ENCODE results near the gene NFS1. TPM values are rescaled to one million over a fixed set of nuclear protein-coding genes. Genes with fewer than 3 reads are reported as not detected.
"Not testable (repeated sequence)": the region's sequence is repeated elsewhere in the genome, so short reads cannot be mapped to it uniquely, and the experiment has no call there.

NFS1 gene
- 23.1 TPM for polyA plus RNA-seq (2013, experiment 1 of 2; ENCODE audit: insufficient read length)
- 25.2 TPM for polyA plus RNA-seq (2013, experiment 2 of 2; ENCODE audit: insufficient read length)

DNA sequence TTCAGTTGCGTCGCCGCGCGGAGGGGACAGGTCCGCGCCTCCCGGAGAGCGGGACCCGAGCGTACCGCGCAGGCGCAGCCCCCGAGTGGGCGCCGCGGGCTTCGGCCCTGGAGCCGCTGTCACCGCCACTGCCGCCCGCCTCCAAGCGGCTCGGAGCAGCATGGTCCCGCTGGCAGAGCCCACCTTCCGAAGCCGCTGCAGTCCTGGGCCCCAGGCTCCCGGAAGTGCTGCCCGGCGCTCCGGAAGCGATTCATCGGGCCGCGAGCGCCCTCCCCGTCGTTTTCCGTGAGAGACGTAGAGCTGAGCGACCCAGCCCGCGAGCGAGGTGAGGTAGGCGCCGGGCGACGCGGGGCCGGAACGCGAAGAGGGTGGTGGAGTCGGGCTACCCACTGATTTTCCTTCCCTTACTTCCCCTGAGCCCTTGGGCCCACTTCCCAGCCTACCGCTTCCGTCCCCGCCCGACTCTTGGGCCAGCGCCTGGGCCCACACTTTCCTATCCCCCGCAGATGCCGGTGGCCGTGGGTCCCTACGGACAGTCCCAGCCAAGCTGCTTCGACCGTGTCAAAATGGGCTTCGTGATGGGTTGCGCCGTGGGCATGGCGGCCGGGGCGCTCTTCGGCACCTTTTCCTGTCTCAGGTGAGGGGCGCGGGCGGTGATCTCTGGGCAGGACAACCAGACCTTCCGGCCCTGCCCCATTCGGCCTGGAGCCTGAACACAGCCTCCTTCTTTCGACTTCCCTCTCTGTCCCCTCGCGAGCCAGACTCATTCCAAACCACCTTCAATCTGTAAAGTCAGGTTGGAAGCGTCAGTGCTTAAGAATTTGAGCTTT, at the start of gene NFS1, which contains the start of gene ROMO1:
Gene NFS1 (minus strand): TSS at position 226 of the 830 bp plus-strand sequence. CDS start 64 bp downstream, at position 162.
Gene ROMO1 (plus strand): TSS at position 279 of the 830 bp plus-strand sequence. CDS start 228 bp downstream, at position 507.
- DNase-seq, result peak; percentile 81

DNA sequence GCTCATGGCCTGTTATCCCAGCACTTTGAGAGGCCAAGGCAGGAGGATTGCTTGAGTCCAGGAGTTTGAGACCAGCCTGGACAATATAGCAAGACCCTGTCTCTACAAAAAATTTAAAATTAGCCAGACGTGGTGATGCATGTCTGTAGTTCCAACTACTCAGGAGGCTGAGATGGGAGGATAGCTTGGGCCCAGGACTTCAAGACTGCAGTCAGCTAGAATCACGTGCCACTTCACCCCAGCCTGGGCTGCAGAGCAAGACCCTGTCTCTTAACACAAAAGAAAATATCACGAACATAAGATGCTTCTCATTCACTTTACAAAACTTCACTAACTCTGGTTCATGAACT, 45.3 kb upstream of the NFS1 start:
- DNase-seq, result not testable (repeated sequence)

GRCh38 chr20:35743693-35744491, 44.7 kb upstream of the NFS1 start:
- no peak for DNase-seq

DNA sequence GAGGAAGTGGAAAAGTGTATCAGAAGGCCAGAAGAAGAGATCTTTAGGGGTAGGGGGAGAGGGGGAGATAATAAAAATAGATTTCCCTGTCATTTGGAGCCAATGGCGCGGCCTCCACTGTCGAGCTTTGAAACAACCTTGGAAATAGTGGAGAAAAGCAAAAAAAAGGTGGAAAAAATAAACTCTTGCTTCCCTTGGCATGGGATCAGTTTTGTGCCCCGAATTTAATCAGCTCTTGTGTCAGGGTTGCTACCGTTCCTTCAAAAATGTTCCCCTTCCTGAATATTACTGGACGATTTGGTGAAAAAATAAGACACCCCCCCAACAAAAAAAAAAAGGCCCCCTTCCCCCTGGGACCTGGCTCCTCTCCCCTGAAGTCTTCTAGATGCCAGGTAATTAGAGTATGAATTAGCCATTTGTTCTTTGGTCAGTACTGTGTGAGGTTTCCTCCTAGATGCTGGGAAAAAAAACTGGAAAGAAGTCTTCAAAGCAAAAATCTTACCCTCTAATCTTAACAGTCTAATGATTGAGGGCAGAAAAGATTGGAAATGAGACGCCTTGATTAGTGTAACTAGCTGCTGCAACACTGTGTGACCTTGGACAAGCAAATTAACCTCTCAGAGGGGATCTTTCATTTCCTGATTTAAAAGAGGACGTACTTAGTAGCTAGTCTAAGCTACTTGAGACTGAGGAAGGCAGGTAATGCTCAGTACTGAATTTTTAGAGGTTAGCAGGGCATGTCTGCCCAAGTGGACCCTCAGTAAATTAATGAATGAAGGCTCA, 43.8 kb upstream of the NFS1 start:
- no peak for DNase-seq

DNA sequence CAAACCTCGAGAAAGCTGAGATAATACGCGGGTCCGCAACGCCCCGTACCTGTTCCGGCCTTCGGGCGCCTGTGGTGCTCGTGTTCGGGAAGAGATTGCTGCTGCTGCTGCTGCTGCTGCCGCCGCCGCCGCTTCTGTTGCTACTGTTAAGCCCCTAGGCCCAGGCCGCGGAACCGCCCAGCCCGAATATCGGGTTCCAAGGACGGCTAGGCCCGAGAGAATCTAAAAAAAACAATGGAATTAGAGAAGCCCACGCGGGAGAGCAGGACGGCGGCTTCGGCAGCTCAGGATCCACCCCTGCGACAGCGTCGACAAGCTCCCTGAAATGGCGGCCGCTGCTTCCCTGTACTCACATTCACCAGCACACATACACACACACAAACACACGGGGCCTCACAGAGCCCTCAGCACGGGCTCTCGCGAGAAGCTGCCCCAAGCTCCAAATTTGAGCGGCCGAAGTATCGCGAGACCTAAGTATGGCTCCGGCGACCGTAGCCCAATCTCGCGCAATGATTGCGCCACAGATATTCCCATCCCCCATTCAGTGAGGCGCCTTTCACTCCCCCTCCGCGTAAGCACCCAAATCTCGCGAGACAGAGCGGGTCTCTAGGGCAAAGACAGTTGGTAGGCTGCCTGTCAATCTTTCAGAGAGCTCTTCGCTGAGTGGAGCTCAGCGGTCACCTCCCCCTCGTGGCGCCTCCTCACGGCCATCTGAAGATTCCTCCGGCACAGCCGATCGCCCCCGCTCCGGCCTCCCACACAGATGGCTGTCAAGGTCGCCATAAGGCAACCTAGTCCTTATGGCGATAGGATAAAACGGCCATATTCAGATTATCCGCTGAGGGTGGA, 43.0 kb upstream of the NFS1 start, which contains the start of gene RBM39:
Gene RBM39 (minus strand): TSS at position 369 of the 849 bp plus-strand sequence. CDS start 1,386 bp downstream, outside the sequence.
- peak; percentile 100 for DNase-seq

DNA sequence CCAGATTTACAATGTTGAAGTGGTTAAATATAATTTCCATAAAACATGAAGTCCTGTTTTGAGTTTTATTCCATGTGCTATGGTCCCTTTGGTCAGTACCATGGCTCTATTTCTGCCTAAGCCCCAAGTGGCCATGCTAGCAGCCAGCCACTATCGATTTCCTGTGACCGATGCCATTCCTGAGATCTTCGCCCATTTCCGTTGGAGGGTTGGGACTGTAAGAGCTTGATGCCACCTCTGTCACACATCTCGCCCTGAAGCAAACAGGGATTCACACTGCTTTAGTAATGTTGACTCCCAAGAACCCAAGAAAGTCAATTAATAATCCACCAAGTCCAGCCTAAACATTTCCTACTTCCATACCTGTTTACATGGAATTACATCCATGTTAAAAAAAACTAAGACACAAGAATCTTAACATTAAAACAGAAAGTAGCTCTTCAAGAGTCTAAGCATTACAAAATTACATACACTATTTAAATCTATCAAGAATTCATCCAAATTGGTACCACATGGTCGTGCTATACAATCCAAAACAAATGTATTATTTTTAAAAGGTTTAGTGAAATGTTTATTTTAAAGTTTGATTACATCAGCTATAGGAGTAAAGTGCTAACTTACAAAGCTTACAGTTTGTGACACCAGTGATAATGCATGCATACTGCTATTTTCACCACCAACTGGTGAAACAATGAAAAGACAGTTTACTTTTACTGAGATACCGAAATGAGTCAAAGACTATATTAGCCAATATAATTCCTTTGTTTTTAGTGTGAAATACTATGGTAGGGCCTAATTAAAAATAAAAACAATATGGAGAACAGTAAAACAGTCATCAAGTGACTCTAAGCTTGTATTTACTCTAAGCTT, 40.4 kb upstream of the NFS1 start:
- peak; percentile 53 for DNase-seq

- DNase-seq, result no peak
Measured at GRCh38 chr20:35738410-35739179, 39.4 kb upstream of the NFS1 start.

DNA sequence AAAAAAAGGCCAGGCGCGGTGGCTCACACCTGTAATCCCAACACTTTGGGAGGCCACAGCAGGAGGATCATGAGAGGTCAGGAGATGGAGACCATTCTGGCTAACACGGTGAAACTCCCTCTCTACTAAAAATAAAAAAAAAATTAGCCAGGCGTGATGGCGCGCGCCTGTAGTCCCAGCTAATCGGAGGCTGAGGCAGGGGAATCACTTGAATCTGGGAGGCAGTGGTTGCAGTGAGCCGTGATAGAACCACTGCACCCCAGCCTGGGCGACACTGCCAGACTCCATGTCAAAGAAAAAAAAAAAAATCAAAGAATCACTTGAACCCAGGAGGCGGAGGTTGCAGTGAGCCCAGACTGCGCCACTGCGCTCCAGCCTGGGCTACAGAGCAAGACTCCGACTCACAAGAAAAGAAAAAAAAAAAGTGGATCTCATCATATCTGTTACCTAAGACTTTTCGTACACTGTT, 38.7 kb upstream of the NFS1 start:
- no peak for DNase-seq

- DNase-seq, result no peak
Measured at GRCh38 chr20:35735826-35736470, 36.8 kb upstream of the NFS1 start.

- no peak for DNase-seq
Measured at GRCh38 chr20:35734777-35735649, 35.9 kb upstream of the NFS1 start.

GRCh38 chr20:35734374-35734773, 35.2 kb upstream of the NFS1 start:
- DNase-seq, result no peak

GRCh38 chr20:35732644-35732982, 33.5 kb upstream of the NFS1 start:
- DNase-seq, result no peak

GRCh38 chr20:35731862-35732643, 32.9 kb upstream of the NFS1 start:
- no peak for DNase-seq

GRCh38 chr20:35731469-35731788, 32.3 kb upstream of the NFS1 start:
- DNase-seq, result no peak

DNA sequence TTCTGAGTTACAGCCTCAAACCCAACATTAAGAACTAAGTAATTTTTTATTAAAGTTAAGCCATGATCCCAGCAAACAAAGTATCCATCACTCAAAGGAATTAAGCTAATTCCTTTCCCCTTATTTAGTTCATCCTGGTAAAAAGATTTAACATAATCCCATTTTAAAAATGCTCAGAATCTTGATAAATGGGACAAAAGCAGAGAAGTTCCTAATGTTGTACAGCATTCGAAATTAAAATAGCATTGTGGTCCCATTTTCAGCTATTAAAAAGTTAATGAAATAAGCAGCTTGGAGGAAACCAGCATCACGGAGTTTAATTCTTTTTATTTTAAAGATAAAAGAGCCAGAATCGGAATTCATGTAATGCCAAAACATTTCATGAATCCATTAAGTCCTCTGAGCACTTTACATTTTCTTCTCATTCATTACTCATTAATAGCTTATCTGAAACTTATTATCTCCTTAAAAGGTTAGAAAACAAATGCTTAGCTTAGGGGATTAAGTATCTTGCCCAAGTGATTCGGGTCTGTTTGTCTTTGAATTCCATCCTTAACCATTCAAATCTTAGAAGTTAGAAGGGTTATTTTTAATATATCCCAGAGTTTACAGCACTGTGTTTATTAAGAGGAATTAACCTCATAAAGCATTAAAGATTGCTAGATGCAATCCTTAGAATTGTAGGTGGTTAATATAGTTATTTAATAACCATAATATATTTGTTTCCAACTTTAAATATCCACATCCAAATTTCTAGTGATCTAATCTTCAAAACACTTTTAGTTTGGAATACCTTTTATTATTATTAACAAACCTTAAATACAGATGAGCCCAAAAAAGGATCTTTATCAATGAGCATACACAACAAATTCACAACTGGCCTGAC, 31.7 kb upstream of the NFS1 start:
- no peak for DNase-seq

DNA sequence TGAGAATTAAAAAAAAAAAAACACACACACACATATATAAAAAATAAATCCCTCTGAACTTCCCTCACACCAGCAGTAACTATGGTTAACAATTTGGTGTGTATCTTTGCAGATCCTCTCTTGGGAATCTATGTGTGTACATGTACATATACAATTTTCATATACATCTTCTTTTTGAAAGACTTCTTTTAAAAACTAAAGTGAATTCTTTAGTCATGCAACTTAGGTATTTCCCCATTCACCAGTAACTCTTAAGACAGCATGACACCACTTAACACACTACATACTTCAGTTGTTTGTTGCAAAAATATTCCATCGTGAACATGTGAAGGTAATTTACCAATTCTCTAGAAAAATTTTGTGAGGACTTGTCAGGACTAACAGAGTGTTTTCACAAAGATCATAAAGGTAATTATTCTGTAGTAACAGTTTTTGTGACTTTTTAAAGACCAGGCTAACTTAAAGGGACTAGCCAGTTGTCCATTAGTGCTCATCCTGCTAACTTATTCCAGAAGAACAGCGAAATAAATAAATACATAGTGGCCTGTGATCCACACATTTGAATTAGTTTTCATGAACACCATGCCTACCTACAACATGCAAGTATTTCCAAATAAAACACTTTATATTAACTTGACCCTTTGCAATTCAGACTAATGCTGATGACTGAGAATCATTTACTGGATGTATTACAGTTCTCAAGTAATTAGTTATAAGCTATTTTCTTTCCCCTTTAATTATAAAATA, 30.9 kb upstream of the NFS1 start:
- no peak for DNase-seq

All from fibroblast of skin of abdomen (primary cell).